ENCODE measurements around the gene SESN1.

GRCh38 chr6:109088995-109089394 lies 5.7 kb downstream of the SESN1 start:
- no peak for TF ChIP-seq CTCF (IDR thresholded peaks at IDR 0.05)
- TF ChIP-seq POLR2A (IDR thresholded peaks at IDR 0.05): no peak

Measured in right lobe of liver (tissue), 4 donors.